Muscle layer of duodenum (tissue), 2 donors: Measurements from ENCODE around the gene ENDOG.
"Not testable (repeated sequence)": the region's sequence is repeated elsewhere in the genome, so short reads cannot be mapped to it uniquely, and the experiment has no call there.

Source experiments
- H3K27ac ChIP-seq: one replicate; pipeline ENCODE4 v1.7.0; 2013; ENCODE audit warnings: mild to moderate bottlenecking, low read length
- H3K27me3 ChIP-seq: one replicate; pipeline ENCODE4 v1.7.0; 2013; ENCODE audit warnings: low read depth, mild to moderate bottlenecking, control low read depth, low read length
- H3K36me3 ChIP-seq, 2 donors: one replicate each; pipeline ENCODE4 v1.7.0; 2013; ENCODE audit warnings: low read length in 2 of 2, control low read depth in 1 of 2, mild to moderate bottlenecking in 1 of 2; ENCODE audit not compliant: insufficient read depth in 2 of 2, control insufficient read depth in 1 of 2
- H3K4me1 ChIP-seq, 2 donors: one replicate each; pipeline ENCODE4 v1.7.0; 2013; ENCODE audit warnings: low read length in 2 of 2, mild to moderate bottlenecking in 2 of 2, control low read depth in 1 of 2, moderate library complexity in 1 of 2; ENCODE audit not compliant: insufficient read depth in 2 of 2, control insufficient read depth in 1 of 2
- H3K4me3 ChIP-seq, 2 donors: one replicate each; pipeline ENCODE4 v1.7.0; 2013; ENCODE audit warnings: low read length in 2 of 2, low read depth in 1 of 2, mild to moderate bottlenecking in 1 of 2
- H3K9me3 ChIP-seq, 2 donors: one replicate each; pipeline ENCODE4 v1.7.0; 2013; ENCODE audit warnings: low read length in 2 of 2, control low read depth in 1 of 2, mild to moderate bottlenecking in 1 of 2; ENCODE audit not compliant: control insufficient read depth in 1 of 2
- donor health status: healthy.

Gene ENDOG

GRCh38 chr9:128851779-128852600, 33.7 kb downstream of the ENDOG start:
- H3K4me3 ChIP-seq, H3K27ac ChIP-seq, H3K36me3 ChIP-seq, H3K27me3 ChIP-seq, H3K9me3 ChIP-seq, H3K4me1 ChIP-seq: not testable (repeated sequence)

- H3K4me1 ChIP-seq, H3K36me3 ChIP-seq, H3K27me3 ChIP-seq, H3K9me3 ChIP-seq, H3K4me3 ChIP-seq, H3K27ac ChIP-seq: not testable (repeated sequence)
Observed at GRCh38 chr9:128852646-128853045, 34.3 kb downstream of the ENDOG start.

- not testable (repeated sequence) for H3K9me3 ChIP-seq, H3K27me3 ChIP-seq, H3K4me3 ChIP-seq, H3K36me3 ChIP-seq, H3K4me1 ChIP-seq, H3K27ac ChIP-seq
Observed at GRCh38 chr9:128854454-128854853, 36.2 kb downstream of the ENDOG start.

GRCh38 chr9:128858476-128858875, 40.2 kb downstream of the ENDOG start:
- H3K36me3 ChIP-seq, H3K27me3 ChIP-seq, H3K4me3 ChIP-seq, H3K9me3 ChIP-seq, H3K27ac ChIP-seq, H3K4me1 ChIP-seq: not testable (repeated sequence)

DNA sequence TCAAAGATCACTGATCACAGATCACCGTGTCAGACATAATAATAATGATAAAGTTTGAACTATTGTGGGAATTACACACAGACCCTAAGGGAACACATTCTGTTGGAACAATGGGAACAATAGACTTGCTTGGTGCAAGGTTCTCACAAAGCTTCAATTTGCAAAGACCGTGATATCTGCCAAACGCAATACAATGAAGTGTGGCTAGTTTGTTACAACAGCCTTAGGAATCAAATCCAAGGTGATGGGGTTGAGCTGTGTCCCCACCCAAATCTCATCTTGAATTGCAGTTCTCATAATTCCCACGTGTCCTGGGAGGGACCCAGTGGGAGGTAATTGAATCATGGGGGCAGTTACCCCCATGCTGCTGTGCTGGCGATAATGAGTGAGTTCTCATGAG, 42.6 kb downstream of the ENDOG start:
- Histone ChIP-seq H3K4me3 (no peak overlapping the region), H3K9me3 (no peaks in the 10 kb centered on the region), H3K27ac (no peak overlapping the region), H3K36me3 (no peaks in the 10 kb centered on the region), H3K27me3 (no peaks in the 10 kb centered on the region), H3K4me1 (no peaks in the 10 kb centered on the region)

GRCh38 chr9:128861501-128861900, 43.2 kb downstream of the ENDOG start:
- Histone ChIP-seq H3K4me3 (no peak overlapping the region), H3K36me3 (no peaks in the 10 kb centered on the region), H3K4me1 (no peaks in the 10 kb centered on the region), H3K9me3 (no peaks in the 10 kb centered on the region), H3K27ac (no peak overlapping the region), H3K27me3 (no peaks in the 10 kb centered on the region)

DNA sequence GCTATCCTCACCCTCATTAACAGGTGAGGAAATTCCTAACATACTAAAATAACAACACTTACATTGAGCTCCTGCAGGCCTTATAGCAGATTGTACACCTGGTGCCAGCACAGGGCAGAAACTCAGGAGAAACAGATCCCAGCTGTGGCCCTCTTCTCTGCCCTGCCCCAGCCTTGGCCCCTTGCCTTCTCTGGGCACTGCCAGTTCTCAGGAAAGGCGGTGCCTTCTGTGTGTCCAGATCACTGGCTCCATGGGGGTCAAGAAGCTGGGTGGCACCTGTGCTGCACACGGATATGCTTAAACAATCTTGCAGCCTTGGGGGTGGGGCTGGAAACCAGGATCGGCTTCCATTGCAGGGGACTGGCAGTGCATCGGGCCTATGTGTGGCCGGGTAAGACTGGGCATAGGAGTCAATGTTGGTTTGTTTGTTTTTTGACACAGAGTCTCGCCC, 44.1 kb downstream of the ENDOG start:
- H3K27me3 ChIP-seq, result no peaks in the 10 kb centered on the region
- no peak overlapping the region for H3K4me3 ChIP-seq
- no peaks in the 10 kb centered on the region for H3K36me3 ChIP-seq
- no peaks in the 10 kb centered on the region for H3K9me3 ChIP-seq
- no peak overlapping the region for H3K27ac ChIP-seq
- no peaks in the 10 kb centered on the region for H3K4me1 ChIP-seq

GRCh38 chr9:128863647-128864046, 45.3 kb downstream of the ENDOG start:
- H3K27me3 ChIP-seq, result no peaks in the 10 kb centered on the region
- H3K27ac ChIP-seq, result no peak overlapping the region
- H3K9me3 ChIP-seq, result no peaks in the 10 kb centered on the region
- H3K4me3 ChIP-seq, result no peak overlapping the region
- no peaks in the 10 kb centered on the region for H3K36me3 ChIP-seq
- no peaks in the 10 kb centered on the region for H3K4me1 ChIP-seq

DNA sequence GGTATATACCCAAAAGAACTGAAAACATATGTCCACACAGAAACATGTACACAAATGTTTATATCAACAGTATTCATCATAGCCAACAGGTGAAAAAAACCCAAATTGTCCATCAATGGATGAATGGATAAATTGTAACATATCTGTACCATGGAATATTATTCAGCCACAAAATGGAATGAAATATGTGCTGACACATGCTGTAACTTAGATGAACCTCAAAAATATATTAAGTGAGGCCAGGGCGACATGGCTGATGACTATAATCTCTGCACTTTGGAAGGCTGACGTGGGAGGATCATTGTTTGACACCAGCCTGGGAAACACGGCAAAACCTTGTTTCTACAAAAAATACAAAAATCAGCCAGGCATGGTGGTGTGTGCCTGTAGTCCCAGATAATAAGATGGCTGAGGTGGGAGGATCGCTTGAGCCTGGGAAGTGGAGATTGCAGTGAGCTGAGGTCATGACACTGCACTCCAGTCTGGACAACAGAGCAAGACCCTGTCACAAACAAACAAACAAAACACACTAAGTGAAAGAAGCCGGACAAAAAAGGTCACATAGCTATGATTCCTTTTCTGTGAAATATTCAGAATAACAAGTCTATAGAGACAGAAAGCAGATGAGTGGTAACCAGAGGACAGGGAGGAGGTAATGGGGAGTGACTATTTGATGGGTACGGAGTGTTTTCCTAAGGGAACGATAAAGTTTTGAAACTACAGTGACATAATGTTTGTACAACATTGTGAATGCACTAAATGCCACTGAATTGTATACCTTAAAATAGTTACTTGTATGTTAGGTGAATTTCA, 52.0 kb downstream of the ENDOG start:
- Histone ChIP-seq H3K4me3 (no peak overlapping the region), H3K4me1 (no peaks in the 10 kb centered on the region), H3K27ac (no peak overlapping the region), H3K36me3 (no peaks in the 10 kb centered on the region), H3K27me3 (no peaks in the 10 kb centered on the region), H3K9me3 (no peaks in the 10 kb centered on the region)

DNA sequence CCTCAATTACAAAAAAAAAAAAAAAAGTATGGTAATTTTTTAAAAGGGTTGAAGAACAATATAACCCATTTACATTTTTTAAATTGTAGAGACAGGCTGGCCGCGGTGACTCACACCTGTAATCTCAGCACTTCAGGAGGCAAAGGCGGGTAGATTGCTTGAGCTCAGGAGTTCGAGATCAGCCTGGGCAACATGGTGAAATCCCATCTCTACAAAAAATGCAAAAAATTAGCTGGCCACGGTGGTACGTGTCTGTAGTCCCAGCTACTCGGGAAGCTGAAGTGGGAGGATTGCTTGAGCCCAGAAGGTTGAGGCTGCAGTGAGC, 52.6 kb downstream of the ENDOG start:
- not testable (repeated sequence) for H3K36me3 ChIP-seq, H3K4me1 ChIP-seq, H3K4me3 ChIP-seq, H3K9me3 ChIP-seq, H3K27me3 ChIP-seq, H3K27ac ChIP-seq
